Measurements from ENCODE around the gene TMEM108.

- TF ChIP-seq ZNF565 (CRISPR knock-in tag; conservative IDR thresholded peaks at IDR 0.05; ENCODE audit: low read depth) (no peak), SNAI2 (CRISPR knock-in tag; IDR thresholded peaks at IDR 0.05) (no peak)
These were observed 31.5 kb downstream of the TMEM108 start for GRCh38 chr3:133069556-133070286.
